ENCODE results near the gene LACTBL1. TPM values are rescaled to one million over a fixed set of nuclear protein-coding genes. Genes with fewer than 3 reads are reported as not detected.

Gene LACTBL1
- total RNA-seq, 1 experiment from 2014 or later, result not detected

- Histone ChIP-seq H2AK5ac (ENCODE audit: insufficient read length, low read length) (no peak overlapping the region), H3K23ac (ENCODE audit: insufficient read length, low read depth, low read length) (no peak overlapping the region), H3K14ac (ENCODE audit: insufficient read depth, low read length) (no peak overlapping the region), H4K20me1 (ENCODE audit: control insufficient read depth, insufficient read depth, insufficient read length) (no peaks in the 10 kb centered on the region), H3K4ac (ENCODE audit: low read depth, low read length) (no peak overlapping the region), H2AFZ (ENCODE audit: low read length) (no peak overlapping the region), H3K4me1 (ENCODE audit: insufficient read depth, low read length) (no peaks in the 10 kb centered on the region; the same call in 1 of the 2 replicates), H3K9me3 (ENCODE audit: control insufficient read depth, low read depth, low read length) (no peaks in the 10 kb centered on the region), H3K27ac (ENCODE audit: insufficient read length, low read depth, low read length) (no peak overlapping the region), H2BK120ac (ENCODE audit: low read depth, low read length, poor library complexity, severe bottlenecking) (no peak overlapping the region), H4K8ac (replicated peaks; ENCODE audit: insufficient read length, low read depth, low read length) (no peak overlapping the region), H3K56ac (ENCODE audit: insufficient read length, low read depth, low read length) (no peak overlapping the region), H4K5ac (ENCODE audit: insufficient read length, low read depth, low read length) (no peak overlapping the region), H3T11ph (ENCODE audit: low read length) (no peak overlapping the region), H3K4me2 (ENCODE audit: insufficient read depth, insufficient read length, low read length) (no peak overlapping the region), H3K79me1 (ENCODE audit: insufficient read depth, low read depth, low read length, poor library complexity, severe bottlenecking) (no peaks in the 10 kb centered on the region), H2BK5ac (ENCODE audit: insufficient read length, low read length) (no peak overlapping the region), H2BK12ac (ENCODE audit: insufficient read length, low read depth, low read length) (no peak overlapping the region), H3K9ac (ENCODE audit: extremely low read depth, insufficient read length, low read length) (no peak overlapping the region), H2BK20ac (ENCODE audit: low read depth, low read length, poor library complexity, severe bottlenecking) (no peak overlapping the region), H3K23me2 (ENCODE audit: insufficient read length, low read depth, low read length, poor library complexity, severe bottlenecking) (no peaks in the 10 kb centered on the region), H3K27me3 (ENCODE audit: insufficient read depth, low read length) (no peaks in the 10 kb centered on the region), H2BK15ac (ENCODE audit: low read depth, low read length) (no peak overlapping the region), H3K18ac (ENCODE audit: insufficient read length, low read depth, low read length) (no peak overlapping the region), H4K91ac (ENCODE audit: insufficient read length, low read depth, low read length) (no peak overlapping the region), H3K79me2 (ENCODE audit: insufficient read depth, low read length) (no peaks in the 10 kb centered on the region)
- TF ChIP-seq, protein P1, sequence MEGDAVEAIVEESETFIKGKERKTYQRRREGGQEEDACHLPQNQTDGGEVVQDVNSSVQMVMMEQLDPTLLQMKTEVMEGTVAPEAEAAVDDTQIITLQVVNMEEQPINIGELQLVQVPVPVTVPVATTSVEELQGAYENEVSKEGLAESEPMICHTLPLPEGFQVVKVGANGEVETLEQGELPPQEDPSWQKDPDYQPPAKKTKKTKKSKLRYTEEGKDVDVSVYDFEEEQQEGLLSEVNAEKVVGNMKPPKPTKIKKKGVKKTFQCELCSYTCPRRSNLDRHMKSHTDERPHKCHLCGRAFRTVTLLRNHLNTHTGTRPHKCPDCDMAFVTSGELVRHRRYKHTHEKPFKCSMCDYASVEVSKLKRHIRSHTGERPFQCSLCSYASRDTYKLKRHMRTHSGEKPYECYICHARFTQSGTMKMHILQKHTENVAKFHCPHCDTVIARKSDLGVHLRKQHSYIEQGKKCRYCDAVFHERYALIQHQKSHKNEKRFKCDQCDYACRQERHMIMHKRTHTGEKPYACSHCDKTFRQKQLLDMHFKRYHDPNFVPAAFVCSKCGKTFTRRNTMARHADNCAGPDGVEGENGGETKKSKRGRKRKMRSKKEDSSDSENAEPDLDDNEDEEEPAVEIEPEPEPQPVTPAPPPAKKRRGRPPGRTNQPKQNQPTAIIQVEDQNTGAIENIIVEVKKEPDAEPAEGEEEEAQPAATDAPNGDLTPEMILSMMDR (conservative IDR thresholded peaks at IDR 0.05), result no peak
- H3K9me3 Mint-ChIP-seq, result peaks cover 0 to 2% of the 10 kb centered on the region in 2 experiments; a peak in 2 of 5 replicates
- no peaks in the 10 kb centered on the region; the same call in 1 of the 2 replicates for H3K27me3 Mint-ChIP-seq (ENCODE audit: low read depth)
- WGBS (ENCODE audit: extremely low coverage, insufficient read length, low lambda C conversion rate), result no CpG with 5 or more reads among the region's 2 CpGs
- H3K4me1 Mint-ChIP-seq, result peaks cover 6% of the 10 kb centered on the region in 2 experiments
- H3K36me3 Mint-ChIP-seq (ENCODE audit: insufficient read depth in 1 of 3, low read depth in 3 of 3), result no peaks in the 10 kb centered on the region; a peak in 1 of 7 replicates
- H3K27ac Mint-ChIP-seq, result no peak overlapping the region
- no peak overlapping the region for H3K4me3 Mint-ChIP-seq
- DNase-seq, result no peak
Observed at GRCh38 chr1:23008901-23009300, 36.2 kb upstream of the LACTBL1 start.
